Chondrocyte (in vitro differentiated cells): ENCODE results near the gene UBR4. TPM values are rescaled to one million over a fixed set of nuclear protein-coding genes. Genes with fewer than 3 reads are reported as not detected.
A peak's percentile ranks its signal among the peaks of the same experiment; 100 is the strongest.

Experiments
- DNase-seq: peaks from one replicate; pipeline ENCODE4 v3.0.0; 2021; ENCODE audit warnings: mixed read lengths, low spot score
- H3K27ac Mint-ChIP-seq: one replicate; pipeline ENCODE4 v1.8.0; 2021; ENCODE audit warnings: mild to moderate bottlenecking, moderate library complexity, mixed read lengths; ENCODE audit not compliant: unreplicated experiment
- H3K27me3 Mint-ChIP-seq: 2 replicates; pipeline ENCODE4 v1.8.0; 2021; ENCODE audit warnings: low read depth, mixed read lengths
- H3K36me3 Mint-ChIP-seq: 2 replicates; pipeline ENCODE4 v1.8.0; 2021; ENCODE audit warnings: low read depth, mixed read lengths
- H3K4me1 Mint-ChIP-seq: 2 replicates; pipeline ENCODE4 v1.8.0; 2021; ENCODE audit warnings: low read depth, mild to moderate bottlenecking, mixed read lengths
- H3K4me3 Mint-ChIP-seq: one replicate; pipeline ENCODE4 v1.8.0; 2021; ENCODE audit warnings: mild to moderate bottlenecking, moderate library complexity, mixed read lengths; ENCODE audit not compliant: unreplicated experiment
- H3K9me3 Mint-ChIP-seq: 2 replicates; pipeline ENCODE4 v1.8.0; 2021; ENCODE audit warnings: low read depth, mixed read lengths
- total RNA-seq: library from RNA; stranded (reverse); gene quantifications from 3 replicates; pipeline ENCODE4 v1.2.1, GENCODE V29; 2021
- TF ChIP-seq, protein P1 (sequence below): fragments of 200-600 bp; sonication (generic); IDR thresholded peaks from 2 replicates; pipeline ENCODE4 v1.5.0; 2021; ENCODE audit warnings: antibody characterized with exemption, mild to moderate bottlenecking, moderate library complexity

UBR4 gene
- total RNA-seq, 1 donor from 2014 or later, result 144 TPM

DNA sequence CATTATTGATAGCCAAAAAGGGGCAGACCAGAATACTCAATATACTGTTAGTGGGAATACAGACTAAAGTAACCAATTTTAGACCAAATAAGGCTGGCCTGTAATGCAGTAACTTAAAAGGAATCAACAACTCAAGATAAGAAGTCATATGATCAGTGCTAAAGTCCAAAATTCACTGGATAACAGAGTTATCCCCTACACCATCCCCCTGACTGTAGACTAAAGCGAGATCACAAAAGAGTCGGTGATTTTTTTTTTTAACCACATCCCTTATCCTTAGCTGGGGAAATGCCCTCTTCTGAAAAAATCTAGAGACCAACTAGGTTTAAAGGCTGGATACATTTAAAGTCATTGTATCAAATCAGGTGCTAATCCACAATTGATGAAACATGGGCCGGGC is 7.7 kb downstream of the UBR4 start:
- Mint-ChIP-seq H3K27ac (peak overlapping the region; percentile 90), H3K4me3 (no peak overlapping the region), H3K4me1 (peaks cover 60% of the 10 kb centered on the region), H3K9me3 (no peaks in the 10 kb centered on the region), H3K27me3 (no peaks in the 10 kb centered on the region), H3K36me3 (peaks cover 11% of the 10 kb centered on the region)
- TF ChIP-seq, protein P1, sequence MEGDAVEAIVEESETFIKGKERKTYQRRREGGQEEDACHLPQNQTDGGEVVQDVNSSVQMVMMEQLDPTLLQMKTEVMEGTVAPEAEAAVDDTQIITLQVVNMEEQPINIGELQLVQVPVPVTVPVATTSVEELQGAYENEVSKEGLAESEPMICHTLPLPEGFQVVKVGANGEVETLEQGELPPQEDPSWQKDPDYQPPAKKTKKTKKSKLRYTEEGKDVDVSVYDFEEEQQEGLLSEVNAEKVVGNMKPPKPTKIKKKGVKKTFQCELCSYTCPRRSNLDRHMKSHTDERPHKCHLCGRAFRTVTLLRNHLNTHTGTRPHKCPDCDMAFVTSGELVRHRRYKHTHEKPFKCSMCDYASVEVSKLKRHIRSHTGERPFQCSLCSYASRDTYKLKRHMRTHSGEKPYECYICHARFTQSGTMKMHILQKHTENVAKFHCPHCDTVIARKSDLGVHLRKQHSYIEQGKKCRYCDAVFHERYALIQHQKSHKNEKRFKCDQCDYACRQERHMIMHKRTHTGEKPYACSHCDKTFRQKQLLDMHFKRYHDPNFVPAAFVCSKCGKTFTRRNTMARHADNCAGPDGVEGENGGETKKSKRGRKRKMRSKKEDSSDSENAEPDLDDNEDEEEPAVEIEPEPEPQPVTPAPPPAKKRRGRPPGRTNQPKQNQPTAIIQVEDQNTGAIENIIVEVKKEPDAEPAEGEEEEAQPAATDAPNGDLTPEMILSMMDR, result no peak
- no peak for DNase-seq

DNA sequence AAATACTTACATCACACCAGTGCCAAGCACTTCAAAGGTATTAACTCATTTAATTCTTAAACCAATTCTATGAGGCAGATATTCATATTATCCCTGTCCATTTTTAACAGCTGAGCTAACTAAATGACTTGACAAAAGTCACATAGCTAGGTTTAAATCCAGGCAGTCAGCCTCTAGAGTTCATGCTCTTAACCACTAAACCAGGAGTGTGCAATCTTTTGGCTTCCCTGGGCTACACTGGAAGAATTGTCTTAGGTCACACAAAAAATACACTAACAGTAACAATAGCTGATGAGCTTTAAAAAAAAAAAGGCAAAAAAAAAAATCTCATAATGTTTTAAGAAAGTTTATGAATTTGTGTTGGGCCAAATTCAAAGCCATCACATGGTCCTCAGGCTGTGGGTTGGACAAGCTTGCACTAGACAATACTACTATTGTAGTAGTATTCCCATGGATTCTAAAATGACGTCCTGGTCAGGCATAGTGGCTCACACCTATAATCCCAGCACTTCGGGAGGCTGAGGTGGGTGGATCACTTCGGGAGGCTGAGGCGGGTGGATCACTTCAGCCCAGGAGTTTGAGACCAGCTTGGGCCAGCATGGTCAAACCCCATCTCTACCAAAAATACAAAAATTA is 10.0 kb downstream of the UBR4 start:
- Mint-ChIP-seq H3K4me3 (no peak overlapping the region), H3K4me1 (peaks cover 45% of the 10 kb centered on the region), H3K36me3 (peaks cover 24% of the 10 kb centered on the region), H3K27ac (peak overlapping the region; percentile 14), H3K9me3 (no peaks in the 10 kb centered on the region), H3K27me3 (no peaks in the 10 kb centered on the region)
- DNase-seq, result no peak
- TF ChIP-seq, protein P1, result no peak

DNA sequence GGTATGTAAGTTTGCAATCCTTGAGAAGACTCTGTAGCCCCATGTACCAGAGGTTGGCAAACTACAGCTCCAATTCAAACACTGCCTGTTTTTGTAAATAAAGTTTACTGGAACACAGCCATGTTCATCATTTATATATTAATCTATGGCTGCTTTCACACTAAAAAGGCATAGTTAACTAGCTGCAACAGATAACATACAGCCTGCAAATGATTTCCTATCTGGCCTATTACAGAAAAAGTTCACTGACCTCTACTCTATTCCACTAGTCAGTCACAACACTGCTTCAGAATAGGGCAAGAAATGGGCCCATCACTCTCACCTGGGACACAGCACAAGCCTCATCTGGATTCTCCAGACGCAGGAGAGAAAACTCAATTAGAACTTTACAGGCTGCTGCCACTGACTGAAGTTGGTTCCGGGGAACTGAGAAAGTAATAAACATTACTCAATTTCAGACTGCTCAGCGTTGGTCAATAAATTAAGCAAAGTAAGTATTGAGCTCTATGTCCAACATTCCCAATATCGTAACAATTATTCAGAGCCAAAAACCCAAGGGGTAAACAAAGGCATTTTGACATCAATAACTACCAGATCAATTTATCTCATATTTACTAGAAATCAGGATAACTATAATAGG is 10.6 kb downstream of the UBR4 start:
- no peaks in the 10 kb centered on the region for H3K27me3 Mint-ChIP-seq
- peaks cover 38% of the 10 kb centered on the region for H3K4me1 Mint-ChIP-seq
- no peak overlapping the region for H3K27ac Mint-ChIP-seq
- H3K9me3 Mint-ChIP-seq, result no peaks in the 10 kb centered on the region
- TF ChIP-seq, protein P1, result no peak
- H3K4me3 Mint-ChIP-seq, result no peak overlapping the region
- H3K36me3 Mint-ChIP-seq, result peaks cover 24% of the 10 kb centered on the region
- no peak for DNase-seq

DNA sequence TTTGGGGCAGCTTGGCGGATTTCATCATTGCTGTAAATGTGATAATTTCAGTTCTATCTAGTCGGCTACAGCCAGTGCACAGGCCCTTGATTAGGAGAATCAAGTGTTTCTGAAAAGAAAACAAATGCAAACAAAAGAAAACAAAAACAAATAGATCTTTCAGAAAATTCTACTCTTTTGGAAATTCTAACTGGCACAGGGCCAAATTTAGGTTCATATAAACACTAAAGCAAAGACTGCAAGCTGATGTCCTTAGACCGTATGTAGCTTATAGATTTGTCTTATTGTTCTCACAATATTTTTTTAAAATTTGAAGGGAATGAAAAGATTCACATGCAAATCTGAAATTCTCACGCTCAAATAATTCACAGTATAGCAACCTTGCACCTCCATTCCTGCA is 11.2 kb downstream of the UBR4 start:
- H3K36me3 Mint-ChIP-seq, result peaks cover 27% of the 10 kb centered on the region
- H3K4me3 Mint-ChIP-seq, result no peak overlapping the region

DNA sequence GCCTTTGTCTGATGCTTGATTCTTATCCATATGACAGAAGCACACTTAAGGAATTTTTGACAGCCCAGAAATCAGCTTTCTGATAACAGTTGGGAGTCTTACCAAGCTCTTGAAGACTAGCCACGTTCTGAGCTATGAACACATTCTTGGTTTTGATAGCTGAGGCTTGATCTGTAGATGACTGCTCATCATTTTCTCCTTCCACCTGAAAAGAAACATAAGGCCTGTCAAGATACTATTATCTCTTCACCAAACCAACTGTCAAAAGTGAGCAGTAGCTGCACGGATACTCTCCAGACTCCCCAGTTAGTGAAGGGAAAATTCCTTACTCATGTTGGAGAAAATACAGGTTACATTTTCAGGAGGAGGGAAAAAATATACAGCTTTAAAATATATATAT is 12.2 kb downstream of the UBR4 start:
- H3K36me3 Mint-ChIP-seq, result peaks cover 36% of the 10 kb centered on the region
- H3K27ac Mint-ChIP-seq, result no peak overlapping the region
- no peaks in the 10 kb centered on the region for H3K27me3 Mint-ChIP-seq
- H3K9me3 Mint-ChIP-seq, result no peaks in the 10 kb centered on the region
- H3K4me3 Mint-ChIP-seq, result no peak overlapping the region
- TF ChIP-seq, protein P1, result no peak
- peaks cover 22% of the 10 kb centered on the region for H3K4me1 Mint-ChIP-seq
- no peak for DNase-seq

More for the DNA sequence above, 11.2 kb downstream of the UBR4 start:
- no peaks in the 10 kb centered on the region for H3K27me3 Mint-ChIP-seq
- TF ChIP-seq, protein P1, result no peak
- H3K9me3 Mint-ChIP-seq, result no peaks in the 10 kb centered on the region
- H3K27ac Mint-ChIP-seq, result no peak overlapping the region
- DNase-seq, result no peak
- H3K4me1 Mint-ChIP-seq, result peaks cover 32% of the 10 kb centered on the region
